Esophagus muscularis mucosa (tissue), 3 donors: Measurements from ENCODE around the gene DNAH9.

ENCODE experiments used
- CTCF ChIP-seq, 3 experiments: fragments of 200-600 bp in 2 of 3; fragments of 450-650 bp in 1 of 3; sonication (generic) in 2 of 3; IDR thresholded peaks; one replicate each; pipeline ENCODE4 v1.5.1; 2017 to 2019; ENCODE audit warnings: antibody characterized with exemption in 3 of 3, mild to moderate bottlenecking in 2 of 3, moderate library complexity in 1 of 3
- POLR2AphosphoS5 ChIP-seq, 2 donors: sonication (generic); formaldehyde crosslinking; IDR thresholded peaks; one replicate each; pipeline ENCODE4 v1.6.1; 2017; ENCODE audit warnings: antibody characterized with exemption in 2 of 2

- no peak for TF ChIP-seq CTCF (IDR thresholded peaks at IDR 0.05)
- no peak for TF ChIP-seq POLR2AphosphoS5 (IDR thresholded peaks at IDR 0.05)
Measured at GRCh38 chr17:11922638-11923037, 324.4 kb downstream of the DNAH9 start.
